NCI-H2227 (cell line): Measurements from ENCODE around the gene RAD50.
"Not testable (repeated sequence)": the region's sequence is repeated elsewhere in the genome, so short reads cannot be mapped to it uniquely, and the experiment has no call there.

Experiments used
- DNase-seq: peaks from one replicate; lab custom pipeline; 2025; ENCODE audit not compliant: unreplicated experiment; lab: John Stamatoyannopoulos, UW

RAD50 gene

DNA sequence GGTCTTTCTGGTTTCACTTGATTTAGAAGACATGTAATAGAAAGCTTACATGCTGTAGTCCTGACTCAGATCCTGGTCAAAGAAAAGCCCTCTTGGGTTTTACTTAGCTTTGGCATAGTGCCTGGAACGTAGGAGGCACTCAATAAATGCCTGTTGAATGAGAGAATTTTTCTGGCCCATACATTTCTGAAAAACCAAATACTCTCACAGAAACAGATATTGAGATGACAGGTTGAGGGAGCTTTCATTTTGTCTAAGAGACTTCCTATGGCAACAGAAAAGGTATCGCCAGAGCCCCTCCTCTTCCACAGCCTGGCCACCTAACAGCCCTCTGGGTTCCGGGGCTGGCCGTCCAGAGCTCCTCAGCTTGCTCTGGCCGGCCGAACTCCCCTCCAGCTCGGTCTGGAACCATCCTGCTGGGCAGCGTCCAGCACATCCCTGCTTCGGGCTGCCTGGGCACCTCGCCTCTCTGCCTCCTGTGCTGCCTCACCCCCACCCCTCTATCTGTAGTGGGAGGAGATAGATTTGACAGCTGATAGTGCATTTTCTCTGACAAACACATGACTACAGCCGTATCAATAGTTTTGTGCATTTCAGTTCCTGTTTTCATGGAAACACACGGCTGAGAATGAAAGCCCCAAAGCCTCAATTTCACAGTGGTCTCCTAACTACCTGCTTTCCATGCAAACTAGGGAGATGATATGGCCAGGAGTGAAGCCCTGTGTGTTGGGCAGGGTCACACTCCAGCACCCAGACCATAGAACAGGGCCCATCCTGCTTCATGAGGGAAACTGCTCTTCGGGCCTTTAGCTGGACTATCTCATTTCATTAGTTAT, 118.1 kb downstream of the RAD50 start:
- no peak for DNase-seq

DNA sequence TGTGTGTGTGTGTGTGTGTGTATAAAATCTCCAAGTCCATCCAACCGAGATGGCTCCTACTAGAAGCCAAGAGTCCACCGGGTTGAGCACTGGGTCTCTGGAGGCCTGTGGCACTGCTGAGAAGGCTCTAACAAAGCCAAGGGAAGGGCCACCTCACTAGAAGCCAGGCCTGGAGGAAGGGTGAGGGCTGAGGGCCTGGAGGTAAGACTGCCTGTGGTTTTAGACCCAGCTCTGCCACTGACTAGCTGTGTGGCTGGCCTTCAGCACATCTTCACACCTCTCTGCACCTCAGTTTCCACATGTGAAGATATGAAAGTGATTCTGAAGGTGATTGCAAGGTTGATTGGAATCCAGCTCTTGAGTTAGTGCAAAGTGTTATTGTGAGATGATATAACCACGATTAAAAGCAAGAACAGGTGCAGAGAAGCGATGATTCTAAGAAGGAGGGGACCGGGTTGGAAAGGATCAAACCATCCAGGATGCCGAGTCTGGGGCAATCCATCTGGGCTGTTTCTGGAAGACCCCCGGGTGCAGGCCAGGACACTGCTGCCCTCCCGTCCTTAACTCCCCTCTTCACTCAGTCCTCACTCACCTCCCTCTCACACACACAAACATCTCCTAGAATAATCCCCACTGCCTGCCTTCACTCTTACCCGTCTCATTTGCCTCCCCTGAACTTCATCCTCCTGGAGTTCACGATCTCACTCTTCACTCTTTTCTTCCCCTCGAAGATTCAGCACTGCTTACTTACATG, 119.3 kb downstream of the RAD50 start:
- no peak for DNase-seq

DNA sequence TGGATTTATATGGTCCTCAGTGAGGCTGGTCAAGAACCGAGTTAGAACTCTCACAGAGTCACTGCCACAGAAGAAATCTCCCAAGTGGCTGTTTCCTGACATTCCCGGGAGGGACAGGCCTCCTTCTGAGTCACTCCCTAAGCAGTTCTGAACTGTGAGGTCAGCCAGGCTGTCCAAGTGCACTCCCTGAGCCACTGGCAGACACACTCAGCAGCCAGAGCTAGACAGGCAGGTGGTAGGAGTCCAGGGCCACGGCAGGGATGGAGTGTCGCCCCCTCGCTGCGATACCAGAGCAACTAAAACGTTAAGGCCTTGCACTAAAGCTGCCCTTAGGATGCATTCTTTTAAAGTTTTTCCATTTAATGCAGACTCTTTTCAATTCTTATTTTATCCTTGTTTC, 120.4 kb downstream of the RAD50 start:
- DNase-seq, result no peak

DNA sequence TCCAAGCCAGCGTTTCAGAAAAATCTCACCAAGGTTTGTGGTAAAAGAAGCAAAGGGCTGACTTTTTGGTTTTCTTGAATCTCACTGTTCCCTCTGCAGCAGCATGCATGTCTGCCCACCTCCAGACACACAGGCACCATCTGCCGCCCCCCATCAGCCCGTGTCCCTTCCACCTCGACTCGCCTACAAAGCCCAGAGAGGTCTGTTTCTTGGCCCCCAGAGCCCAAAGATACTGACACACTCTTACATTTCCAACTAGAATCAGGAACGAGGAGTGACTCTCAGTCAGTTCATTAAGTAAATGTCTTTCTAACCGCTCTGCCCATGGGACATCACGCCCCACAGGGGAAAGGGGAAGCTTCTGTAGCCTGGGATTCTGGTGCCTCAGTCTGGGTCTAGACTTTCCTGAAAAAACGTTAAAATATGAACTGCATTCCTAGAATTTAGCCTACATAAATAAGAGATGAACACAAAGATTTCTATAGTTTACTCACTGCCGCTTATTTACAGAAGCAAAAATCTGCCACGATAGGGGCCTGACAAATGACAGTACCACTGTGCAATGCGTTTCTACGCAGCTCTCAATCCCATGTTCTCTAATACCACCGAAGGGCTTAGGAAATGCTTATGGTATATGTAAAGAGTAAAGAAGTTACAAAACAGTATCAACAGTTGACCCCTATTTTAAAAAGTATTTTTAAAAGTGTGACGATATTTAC, 121.1 kb downstream of the RAD50 start:
- DNase-seq, result no peak

DNA sequence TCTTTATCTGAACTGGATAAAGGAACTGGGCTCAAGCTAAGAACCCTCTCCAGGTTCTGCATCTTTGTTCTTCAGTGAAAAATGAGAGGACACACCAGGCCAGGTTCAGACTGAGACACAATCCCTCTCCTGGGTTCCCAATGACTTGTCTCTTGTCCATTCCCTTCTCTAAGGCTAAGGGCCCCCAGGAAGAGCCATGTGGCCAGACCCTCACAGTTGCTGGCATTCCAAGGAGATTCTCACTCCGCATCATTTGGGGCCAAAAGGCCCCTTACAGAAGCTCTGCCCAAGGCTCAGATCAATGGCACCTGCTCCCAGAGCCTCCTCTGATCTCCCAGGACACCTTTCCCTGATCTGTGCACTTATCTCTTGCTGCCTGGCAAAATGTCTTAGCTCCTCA, 122.0 kb downstream of the RAD50 start:
- DNase-seq, result no peak

DNA sequence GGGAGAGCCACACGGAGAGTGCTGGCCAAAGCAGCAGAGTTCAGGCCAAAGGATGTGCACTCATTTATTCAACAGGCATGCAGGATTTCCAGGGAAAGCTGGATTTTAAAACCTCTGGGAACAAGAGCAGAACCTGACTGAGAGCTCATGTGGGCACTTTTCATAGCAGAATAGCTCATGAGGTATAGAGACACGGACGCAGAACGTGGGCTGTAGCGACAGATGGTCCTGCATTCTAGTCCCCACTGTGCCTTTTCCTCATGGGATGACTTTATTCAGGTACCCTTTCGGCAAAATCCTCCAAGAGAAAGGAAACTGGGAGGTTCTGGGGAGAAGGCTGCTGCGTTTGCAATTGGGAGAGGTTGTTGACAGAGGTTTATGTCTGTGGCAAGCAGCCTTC, 122.4 kb downstream of the RAD50 start:
- no peak for DNase-seq

DNA sequence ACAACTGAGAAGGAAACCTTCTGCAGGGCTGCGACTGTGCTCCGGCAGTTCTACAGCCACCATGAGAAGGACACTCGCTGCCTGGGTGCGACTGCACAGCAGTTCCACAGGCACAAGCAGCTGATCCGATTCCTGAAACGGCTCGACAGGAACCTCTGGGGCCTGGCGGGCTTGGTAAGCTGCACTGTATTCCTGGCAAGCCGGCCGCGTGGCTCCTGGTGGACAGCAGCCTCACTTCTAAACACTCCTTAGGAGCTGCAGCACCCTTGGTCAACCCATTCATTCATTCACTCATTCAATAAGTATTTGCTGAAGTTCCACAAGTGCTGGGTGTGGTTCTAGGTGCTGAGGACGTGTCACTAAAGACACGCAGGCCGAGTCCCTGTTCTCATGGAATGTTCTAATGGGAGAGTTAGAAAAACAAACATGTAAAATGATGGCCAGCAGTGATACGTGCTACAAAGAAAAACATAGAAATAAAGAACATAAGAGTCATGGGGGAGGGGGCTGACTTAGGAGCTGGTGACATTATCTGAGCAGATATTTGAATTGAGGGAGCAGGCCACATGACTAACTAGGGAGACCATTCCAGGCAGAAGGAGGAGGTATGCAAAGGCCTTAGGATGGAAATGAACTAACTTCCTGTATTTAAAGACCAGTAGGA, 123.1 kb downstream of the RAD50 start:
- DNase-seq, result no peak

DNA sequence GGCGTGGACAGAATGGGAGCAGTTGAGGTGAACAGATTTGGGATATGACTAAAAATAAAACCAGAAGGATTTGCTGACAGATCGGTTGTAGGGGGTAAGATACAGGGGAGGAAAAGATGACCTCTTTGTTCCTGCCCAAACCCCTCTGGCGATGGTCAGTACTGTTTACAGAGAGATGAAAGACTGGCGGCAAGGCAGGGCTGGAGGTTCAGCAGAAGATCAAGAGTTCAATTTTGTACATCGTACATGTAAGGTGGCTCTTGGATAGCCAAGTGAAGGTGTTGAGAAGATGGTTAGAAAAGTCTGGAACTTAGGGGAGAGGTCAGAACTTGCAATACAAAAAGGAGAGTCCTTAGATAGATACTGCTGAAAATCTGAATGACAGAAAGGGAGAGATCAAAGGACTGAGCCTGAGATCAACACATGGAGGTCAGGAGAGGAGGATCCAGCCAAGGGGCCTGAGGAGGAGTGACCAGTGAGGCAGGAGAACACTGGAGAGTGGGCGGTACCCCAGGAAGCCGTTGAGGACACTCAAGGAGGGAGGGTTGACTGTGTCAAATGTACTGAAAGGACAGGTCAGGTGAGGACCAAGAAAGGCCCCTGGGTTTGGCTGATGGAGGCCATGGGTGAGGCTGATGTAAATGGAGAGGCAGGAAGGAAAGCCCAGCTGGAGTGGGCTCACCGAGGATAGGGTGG, 124.2 kb downstream of the RAD50 start:
- no peak for DNase-seq

DNA sequence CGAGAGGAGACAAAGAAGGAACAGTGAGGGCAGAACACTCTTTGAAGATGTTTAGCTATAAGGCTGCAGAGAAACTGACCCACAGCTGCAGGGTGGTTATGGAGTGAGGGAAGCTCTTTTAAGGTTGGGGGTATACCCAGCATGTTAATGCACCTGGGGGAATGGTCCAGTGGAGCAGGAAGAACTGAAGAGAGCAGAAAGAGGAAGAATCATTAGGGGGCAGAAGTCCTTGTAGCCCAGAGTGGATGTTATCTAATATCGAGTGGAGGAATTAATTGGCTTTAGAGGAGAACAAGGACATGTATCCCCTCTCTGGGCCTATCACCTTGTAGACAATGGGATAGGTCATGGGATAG, 124.7 kb downstream of the RAD50 start:
- no peak for DNase-seq

DNA sequence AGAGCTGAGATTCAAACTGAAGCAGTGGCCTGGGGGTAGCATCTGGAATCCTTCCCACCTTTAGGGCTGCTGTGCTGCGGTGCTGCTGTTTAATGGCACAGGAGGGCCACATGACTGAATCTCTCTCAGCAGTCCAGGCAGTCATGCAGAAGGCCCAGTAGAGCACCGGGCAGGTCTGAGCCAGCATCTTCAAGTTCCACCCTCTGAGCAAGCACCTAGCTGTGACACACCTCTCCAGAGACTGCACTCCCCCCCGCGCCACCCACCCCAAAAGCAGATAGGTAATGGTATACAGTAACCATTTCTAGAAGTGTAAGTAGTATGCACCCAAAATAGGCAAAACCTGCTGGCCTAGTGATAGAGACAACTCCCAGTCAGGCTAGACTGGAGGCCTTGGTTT, 125.2 kb downstream of the RAD50 start:
- no peak for DNase-seq

DNA sequence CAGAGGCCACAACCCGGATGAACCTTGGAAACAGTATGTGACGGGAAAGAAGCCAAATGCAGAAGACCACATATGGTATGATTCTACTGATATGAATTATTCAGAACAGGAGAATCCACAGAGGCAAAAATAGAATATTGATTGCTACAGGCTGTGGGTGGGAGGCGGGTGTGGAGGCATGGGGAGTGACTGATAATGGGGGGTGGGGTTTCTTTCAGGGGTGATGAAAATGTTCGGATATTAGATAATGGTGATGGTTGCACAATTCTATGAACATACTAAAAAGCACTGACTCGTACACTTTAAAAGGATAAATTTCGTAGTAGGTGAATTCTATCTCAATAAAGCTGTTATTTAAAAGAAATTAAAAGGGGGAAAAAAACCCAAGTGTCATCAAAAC, 127.7 kb downstream of the RAD50 start:
- no peak for DNase-seq

DNA sequence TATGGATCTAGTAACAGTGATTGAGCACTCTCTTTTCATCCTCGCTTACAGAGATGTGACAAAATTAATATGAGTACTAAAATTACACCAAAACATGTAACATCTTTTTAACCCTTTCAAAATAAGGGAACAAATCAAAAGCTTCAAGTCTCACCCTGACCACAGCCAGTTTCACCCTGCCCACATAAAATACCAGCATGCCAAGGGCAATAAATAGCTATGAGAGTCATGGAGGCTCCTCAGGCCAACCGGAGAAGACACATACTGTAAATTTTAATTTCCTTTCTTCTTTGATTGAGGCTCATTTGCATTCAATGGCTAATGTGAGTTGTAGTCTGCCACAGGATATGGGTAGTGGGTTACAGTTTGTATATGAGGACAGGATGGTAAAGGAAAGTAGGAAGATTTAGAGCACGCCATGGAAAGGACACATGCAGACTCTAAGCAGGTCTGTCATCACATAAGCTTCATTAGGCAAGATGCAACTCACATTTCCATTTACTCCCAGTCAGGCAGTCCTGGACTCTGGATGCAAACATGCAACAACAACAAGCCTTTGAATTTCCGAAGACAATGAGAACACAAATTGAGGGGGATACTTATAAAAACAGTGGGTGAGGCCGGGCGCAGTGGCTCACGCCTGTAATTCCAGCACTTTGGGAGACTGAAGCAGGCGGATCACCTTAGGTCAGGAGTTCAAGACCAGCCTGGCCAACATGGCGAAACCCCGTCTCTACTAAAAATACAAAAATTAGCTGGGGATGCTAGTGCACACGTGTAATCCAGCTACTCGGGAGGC, 128.3 kb downstream of the RAD50 start:
- no peak for DNase-seq

DNA sequence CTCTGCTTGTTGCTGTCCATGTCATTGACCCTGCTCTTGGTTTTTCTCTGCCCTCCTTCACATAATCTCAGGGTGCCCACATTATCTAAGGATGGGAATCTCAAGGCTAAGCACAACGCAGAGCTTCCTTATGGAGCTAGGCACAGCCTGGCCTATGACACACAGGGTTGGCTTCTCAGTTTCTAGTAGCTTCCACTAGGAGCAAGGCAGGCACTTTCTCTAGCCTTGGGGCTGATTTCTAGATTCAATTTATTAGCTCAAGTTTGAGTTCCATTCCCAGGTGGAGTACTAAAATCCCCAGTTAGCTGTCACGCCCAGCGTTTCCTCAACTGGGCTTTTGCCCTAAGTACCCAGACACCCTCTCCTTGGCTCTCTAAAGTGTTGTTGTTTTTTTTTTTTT, 129.4 kb downstream of the RAD50 start:
- no peak for DNase-seq

DNA sequence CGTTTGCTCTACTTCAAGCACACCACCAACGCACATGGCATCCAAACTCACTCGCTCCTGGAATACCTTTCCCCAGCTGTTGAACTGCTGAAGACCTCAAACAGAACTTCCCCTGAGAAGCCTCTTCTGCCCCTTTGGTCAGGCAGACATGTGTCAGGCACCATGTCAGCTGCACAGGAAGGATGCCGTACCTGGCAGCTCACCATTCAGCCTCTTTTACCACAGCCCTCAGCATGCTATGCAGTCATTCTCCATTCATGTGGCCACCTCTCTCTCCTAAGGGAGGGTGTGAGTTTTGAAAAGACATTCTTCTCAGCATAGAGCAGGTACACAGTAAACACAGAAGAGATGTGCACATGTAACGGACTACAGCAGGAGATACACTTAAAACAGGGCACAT, 131.2 kb downstream of the RAD50 start:
- DNase-seq, result no peak

DNA sequence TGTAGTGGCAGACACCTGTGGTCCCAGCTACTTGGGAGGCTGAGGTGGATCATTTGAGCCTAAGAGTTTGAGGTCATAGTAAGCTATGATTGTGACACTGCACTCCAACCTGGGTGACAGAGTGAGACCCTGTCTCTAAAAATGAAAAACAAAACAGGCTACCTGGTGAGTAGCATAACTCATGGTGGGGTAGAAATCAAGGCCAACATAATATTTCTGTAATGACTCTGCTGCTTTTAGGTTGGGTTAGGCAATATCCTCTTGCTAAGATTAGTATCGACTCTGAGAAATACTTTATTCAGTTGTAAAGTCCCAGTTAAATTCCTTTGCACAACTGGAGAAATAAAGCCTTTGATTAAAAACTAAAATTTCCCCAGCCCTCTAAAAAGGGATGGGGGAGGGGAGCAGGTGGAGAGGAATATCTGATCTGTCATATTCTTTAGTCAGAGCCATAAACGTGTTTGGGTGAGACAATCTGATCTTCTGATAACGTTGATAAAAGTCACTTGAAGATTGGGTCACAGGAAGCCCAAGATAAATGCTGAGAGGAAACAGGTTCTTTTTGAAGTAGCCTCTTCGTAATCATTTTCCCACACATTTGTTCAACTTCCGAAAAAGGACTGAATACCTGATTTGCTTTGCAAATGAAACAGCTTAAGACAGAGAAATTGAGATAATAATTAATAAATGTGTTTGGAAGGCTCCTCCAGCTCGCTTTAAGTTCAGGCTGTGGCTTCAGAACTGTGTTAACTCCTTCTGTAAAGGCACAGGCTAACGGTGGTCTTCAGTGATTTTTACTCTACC, 132.0 kb downstream of the RAD50 start:
- no peak for DNase-seq

DNA sequence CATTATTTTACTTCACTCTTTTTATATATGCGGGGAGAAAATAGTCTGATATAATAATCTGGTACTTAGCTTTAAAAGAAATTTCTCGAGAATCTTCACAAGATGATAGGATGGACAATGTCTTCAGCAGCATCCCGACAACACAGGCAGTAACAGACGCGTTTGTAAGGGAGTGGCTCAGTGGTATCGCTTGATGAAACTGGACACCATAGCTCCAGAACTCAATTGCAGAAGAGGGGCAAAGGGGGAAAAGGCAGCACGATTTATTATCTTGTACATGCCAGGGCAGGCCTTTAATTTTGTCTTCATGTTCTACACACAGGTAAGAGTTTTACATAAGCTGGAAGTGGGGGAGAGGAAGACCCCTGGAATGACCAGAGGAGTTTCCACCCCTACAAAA, 132.7 kb downstream of the RAD50 start:
- DNase-seq, result no peak

DNA sequence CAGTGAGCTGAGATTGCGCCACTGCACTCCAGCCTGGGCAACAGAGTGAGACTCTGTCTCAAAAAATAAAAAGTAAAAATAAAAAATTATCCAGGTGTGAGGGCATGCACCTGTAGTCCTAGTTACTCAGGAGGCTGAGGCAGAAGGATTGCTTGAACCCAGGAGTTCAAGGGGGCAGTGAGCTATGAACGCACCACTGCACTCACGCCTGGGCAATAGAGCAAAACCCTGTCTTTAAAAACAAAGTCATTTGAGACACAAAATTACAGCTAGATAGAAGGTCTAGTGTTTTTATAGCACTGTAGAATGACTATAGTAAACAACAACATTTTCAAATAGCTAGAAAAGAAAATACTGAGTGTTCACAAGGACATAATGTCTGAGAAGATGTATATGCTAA, 133.4 kb downstream of the RAD50 start:
- no peak for DNase-seq

DNA sequence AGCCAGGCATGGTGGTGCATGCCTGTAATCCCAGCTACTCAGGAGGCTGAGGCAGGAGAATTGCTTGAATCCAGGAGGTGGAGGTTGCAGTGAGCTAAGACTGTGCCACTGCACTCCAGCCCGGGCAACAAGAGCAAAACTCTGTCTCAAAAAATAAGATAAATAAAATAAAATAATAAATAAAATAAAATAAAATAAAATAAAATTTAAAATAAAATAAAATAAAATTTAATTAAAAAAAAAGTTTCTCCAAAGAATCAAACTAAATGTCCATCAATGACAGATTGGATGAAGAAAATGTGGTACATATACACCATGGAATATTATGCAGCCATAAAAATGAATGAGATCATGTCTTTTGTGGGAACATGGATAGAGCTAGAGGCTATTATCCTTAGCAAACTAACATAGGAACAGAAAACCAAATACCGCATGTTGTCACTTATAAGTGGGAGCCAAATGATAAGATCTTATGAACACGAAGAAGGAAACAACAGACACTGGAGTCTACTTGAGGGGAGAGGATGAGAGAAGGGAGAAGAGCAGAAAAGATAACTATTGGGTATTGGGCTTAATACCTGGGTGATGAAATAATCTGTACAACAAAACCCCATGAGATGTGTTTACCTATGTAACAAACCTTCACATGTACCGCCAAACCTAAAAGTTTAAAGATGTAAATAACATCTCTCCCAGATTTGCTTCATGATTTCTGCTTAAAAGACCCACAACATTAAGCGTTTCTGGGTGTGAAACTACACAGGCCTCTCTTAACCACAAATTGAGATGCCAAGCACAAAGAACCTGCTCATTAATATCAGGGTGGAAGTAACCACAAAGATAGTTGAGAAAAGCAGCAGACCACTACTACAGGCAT, 135.2 kb downstream of the RAD50 start:
- not testable (repeated sequence) for DNase-seq
